Panc1 (cell line): ENCODE measurements around the gene C1orf226. TPM values are rescaled to one million over a fixed set of nuclear protein-coding genes. Genes with fewer than 3 reads are reported as not detected.

ENCODE experiments used
- ATAC-seq: fragments of 200-7000 bp; cut with Tn5 transposase; 2 replicates; pipeline ENCODE4 v1.9.1; 2020; ENCODE audit warnings: mild to moderate bottlenecking, moderate library complexity
- BruUV-seq: library from RNA; stranded (reverse); fragments of 400-500 nt; replicated peaks from 2 replicates; lab custom pipeline; 2021; lab: Mats Ljungman, UMichigan
- CTCF ChIA-PET: fragments of 300-600 bp; sonication (Branson Sonifier 250); formaldehyde crosslinking; loops from one replicate; lab custom pipeline; 2022; ENCODE audit warnings: antibody characterized with exemption; lab: Charles Lee
- POLR2A ChIA-PET: fragments of 300-600 bp; sonication (Branson Sonifier 250); formaldehyde crosslinking; loops from one replicate; lab custom pipeline; 2022; ENCODE audit warnings: antibody characterized with exemption; lab: Charles Lee
- DNase-seq: peaks from one replicate; pipeline ENCODE4 v3.0.0-alpha.2; 2010; ENCODE audit warnings: low read depth, low spot score
- H3K27ac ChIP-seq: 2 replicates; pipeline ENCODE4 v1.5.1; 2011; ENCODE audit warnings: mild to moderate bottlenecking, low read length, inconsistent platforms
- H3K27me3 ChIP-seq: fragments of 200-500 bp; sonication (Bioruptor generic); 2 replicates; pipeline ENCODE4 v1.6.0; 2014; ENCODE audit warnings: low read length, inconsistent platforms; ENCODE audit not compliant: control insufficient read depth, insufficient read depth
- H3K36me3 ChIP-seq: fragments of 200-500 bp; sonication (Bioruptor generic); 2 replicates; pipeline ENCODE4 v1.5.1; 2014; ENCODE audit warnings: inconsistent platforms, mild to moderate bottlenecking, low read length, moderate library complexity; ENCODE audit not compliant: control insufficient read depth, insufficient read depth
- H3K4me1 ChIP-seq: 2 replicates; pipeline ENCODE4 v1.5.1; 2011; ENCODE audit warnings: inconsistent platforms, mild to moderate bottlenecking, low read length, moderate library complexity; ENCODE audit not compliant: control insufficient read depth, insufficient read depth
- H3K4me3 ChIP-seq, 2 experiments: 2 replicates each; pipeline ENCODE4 v1.5.1; 2011 to 2012; ENCODE audit warnings: low read depth in 2 of 2, low read length in 2 of 2, mild to moderate bottlenecking in 2 of 2, inconsistent platforms in 1 of 2, moderate library complexity in 1 of 2
- H3K9me3 ChIP-seq: fragments of 200-500 bp; sonication (Bioruptor generic); 2 replicates; pipeline ENCODE4 v1.5.1; 2014; ENCODE audit warnings: low read depth, mild to moderate bottlenecking, inconsistent platforms, low read length, moderate library complexity; ENCODE audit not compliant: control insufficient read depth, insufficient read depth
- POLR2AphosphoS5 ChIP-seq: IDR thresholded peaks from 2 replicates; pipeline ENCODE4 v1.6.1; 2012; ENCODE audit warnings: mild to moderate bottlenecking, low read depth, low read length, moderate library complexity
- SIN3A ChIP-seq: IDR thresholded peaks from 2 replicates; pipeline ENCODE4 v1.6.1; 2012; ENCODE audit warnings: low read depth, mild to moderate bottlenecking, low read length, moderate library complexity, borderline replicate concordance; ENCODE audit not compliant: insufficient read depth
- TCF7L2 ChIP-seq: IDR thresholded peaks from 2 replicates; pipeline ENCODE4 v1.6.1; 2011; ENCODE audit warnings: mild to moderate bottlenecking, low read depth, low read length, inconsistent platforms
- in situ Hi-C: cut with HindIII; loops from 2 replicates; pipeline ENCODE4 v1.10.0; 2016; ENCODE audit warnings: low sequenced_read_pairs, low pct_unique_long_range_greater_than_20kb
- intact Hi-C: fragments of 100-400 bp; cut with micrococcal nuclease; formaldehyde crosslinking; loops from one replicate; pipeline ENCODE4 v1.10.0; 2022; ENCODE audit not compliant: unreplicated experiment
- total RNA-seq: library from RNA; stranded (reverse); gene quantifications from one replicate; pipeline ENCODE4 v1.2.1, GENCODE V29; 2021; ENCODE audit not compliant: unreplicated experiment
- TF ChIP-seq, protein P1 (sequence below), 2 experiments: IDR thresholded peaks; 2 replicates each; pipeline ENCODE4 v1.6.1; 2011 to 2012; ENCODE audit warnings: low read depth in 2 of 2, control low read depth in 1 of 2, low read length in 1 of 2, mild to moderate bottlenecking in 1 of 2, moderate library complexity in 1 of 2; ENCODE audit not compliant: insufficient read depth in 1 of 2
- TF ChIP-seq, protein P2 (sequence below): fragments of 450-650 bp; IDR thresholded peaks from 2 replicates; pipeline ENCODE4 v1.5.1; 2017; ENCODE audit warnings: mild to moderate bottlenecking

The C1orf226 gene
- total RNA-seq, 1 experiment from 2014 or later: 38.4 TPM

DNA sequence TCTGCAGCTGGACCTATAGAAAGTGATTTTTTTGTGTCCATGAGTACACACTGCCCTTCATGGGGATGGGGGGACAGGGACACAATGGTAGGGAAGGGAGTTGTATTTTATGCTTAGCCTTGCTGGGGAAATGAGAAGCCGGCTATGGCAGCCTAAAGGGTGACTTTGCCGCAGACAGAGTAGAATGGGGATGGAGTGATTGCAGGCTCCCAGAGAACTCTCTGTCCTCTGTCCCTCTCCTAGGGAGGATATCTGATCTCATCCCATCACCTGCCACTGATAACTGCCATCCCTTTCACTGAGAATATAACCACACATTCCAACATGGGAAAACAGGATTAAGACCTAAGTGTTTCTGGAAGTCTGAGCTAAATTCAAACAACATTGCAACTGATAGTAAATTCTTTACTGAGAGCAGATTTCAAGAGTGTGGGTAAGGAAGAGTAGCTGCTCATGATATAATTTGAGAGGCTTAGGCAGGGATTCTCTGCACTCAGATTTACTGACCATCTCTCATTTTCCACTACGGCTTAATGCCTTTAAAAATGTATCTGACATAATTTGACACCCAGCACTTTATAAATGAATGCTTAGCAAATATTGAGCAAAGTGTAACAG is 16.5 kb downstream of the C1orf226 start:
- intact Hi-C loops (loop anchor here (10.0 kb wide), 1 partner anchor 633 kb away; the partner anchor contains the start of gene ATF6), in situ Hi-C loops (no loop called here)
- TF ChIP-seq, protein P1, sequence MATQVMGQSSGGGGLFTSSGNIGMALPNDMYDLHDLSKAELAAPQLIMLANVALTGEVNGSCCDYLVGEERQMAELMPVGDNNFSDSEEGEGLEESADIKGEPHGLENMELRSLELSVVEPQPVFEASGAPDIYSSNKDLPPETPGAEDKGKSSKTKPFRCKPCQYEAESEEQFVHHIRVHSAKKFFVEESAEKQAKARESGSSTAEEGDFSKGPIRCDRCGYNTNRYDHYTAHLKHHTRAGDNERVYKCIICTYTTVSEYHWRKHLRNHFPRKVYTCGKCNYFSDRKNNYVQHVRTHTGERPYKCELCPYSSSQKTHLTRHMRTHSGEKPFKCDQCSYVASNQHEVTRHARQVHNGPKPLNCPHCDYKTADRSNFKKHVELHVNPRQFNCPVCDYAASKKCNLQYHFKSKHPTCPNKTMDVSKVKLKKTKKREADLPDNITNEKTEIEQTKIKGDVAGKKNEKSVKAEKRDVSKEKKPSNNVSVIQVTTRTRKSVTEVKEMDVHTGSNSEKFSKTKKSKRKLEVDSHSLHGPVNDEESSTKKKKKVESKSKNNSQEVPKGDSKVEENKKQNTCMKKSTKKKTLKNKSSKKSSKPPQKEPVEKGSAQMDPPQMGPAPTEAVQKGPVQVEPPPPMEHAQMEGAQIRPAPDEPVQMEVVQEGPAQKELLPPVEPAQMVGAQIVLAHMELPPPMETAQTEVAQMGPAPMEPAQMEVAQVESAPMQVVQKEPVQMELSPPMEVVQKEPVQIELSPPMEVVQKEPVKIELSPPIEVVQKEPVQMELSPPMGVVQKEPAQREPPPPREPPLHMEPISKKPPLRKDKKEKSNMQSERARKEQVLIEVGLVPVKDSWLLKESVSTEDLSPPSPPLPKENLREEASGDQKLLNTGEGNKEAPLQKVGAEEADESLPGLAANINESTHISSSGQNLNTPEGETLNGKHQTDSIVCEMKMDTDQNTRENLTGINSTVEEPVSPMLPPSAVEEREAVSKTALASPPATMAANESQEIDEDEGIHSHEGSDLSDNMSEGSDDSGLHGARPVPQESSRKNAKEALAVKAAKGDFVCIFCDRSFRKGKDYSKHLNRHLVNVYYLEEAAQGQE (IDR thresholded peaks at IDR 0.05; ENCODE audit: insufficient read depth in 1 of 2, low read depth in 2 of 2, low read length in 1 of 2): no peak
- TF ChIP-seq TCF7L2 (no peak), POLR2AphosphoS5 (no peak), SIN3A (no peak)
- TF ChIP-seq, protein P2, sequence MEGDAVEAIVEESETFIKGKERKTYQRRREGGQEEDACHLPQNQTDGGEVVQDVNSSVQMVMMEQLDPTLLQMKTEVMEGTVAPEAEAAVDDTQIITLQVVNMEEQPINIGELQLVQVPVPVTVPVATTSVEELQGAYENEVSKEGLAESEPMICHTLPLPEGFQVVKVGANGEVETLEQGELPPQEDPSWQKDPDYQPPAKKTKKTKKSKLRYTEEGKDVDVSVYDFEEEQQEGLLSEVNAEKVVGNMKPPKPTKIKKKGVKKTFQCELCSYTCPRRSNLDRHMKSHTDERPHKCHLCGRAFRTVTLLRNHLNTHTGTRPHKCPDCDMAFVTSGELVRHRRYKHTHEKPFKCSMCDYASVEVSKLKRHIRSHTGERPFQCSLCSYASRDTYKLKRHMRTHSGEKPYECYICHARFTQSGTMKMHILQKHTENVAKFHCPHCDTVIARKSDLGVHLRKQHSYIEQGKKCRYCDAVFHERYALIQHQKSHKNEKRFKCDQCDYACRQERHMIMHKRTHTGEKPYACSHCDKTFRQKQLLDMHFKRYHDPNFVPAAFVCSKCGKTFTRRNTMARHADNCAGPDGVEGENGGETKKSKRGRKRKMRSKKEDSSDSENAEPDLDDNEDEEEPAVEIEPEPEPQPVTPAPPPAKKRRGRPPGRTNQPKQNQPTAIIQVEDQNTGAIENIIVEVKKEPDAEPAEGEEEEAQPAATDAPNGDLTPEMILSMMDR: no peak
- Histone ChIP-seq H3K36me3 (no peaks in the 10 kb centered on the region), H3K27ac (no peak overlapping the region), H3K27me3 (peaks cover 8% of the 10 kb centered on the region; the same call in 1 of the 2 replicates), H3K4me1 (no peaks in the 10 kb centered on the region), H3K4me3 (no peak overlapping the region), H3K9me3 (no peaks in the 10 kb centered on the region)
- CTCF ChIA-PET: no interaction called here
- no TSS peak for BruUV-seq
- DNase-seq (no peak), ATAC-seq (no peak)
- POLR2A ChIA-PET: no interaction called here

DNA sequence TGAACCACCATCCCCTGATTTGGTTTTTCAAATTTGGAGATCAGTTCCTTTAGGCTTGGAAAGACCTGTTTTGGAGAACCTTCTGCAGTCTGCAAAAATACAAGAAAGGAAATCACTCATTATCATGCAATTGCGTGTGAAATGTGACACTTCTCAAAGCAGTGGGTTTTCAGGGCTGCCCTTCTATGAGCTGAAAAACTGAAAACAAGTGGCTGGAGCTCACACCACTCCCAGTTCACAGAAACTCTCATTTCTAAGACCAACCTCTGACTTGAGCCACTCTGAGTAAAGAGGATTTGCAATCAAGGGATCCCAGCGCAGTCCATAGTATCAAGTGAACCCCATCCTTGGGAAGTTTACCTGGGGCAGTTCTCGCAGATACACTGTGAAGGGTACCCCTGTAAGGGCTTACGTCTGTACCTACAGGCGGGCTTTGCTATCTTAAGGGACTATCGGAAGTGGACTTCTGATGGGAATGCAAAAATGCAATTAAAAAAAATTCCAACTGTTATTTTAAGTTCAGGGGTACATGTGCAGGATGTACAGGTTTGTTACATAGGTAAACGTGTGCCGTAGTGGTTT is 17.6 kb downstream of the C1orf226 start:
- no peak for TF ChIP-seq TCF7L2
- TF ChIP-seq, protein P2: no peak
- TF ChIP-seq, protein P1 (IDR thresholded peaks at IDR 0.05; ENCODE audit: insufficient read depth in 1 of 2, low read depth in 2 of 2, low read length in 1 of 2): no peak
- TF ChIP-seq POLR2AphosphoS5: no peak
- no peak for TF ChIP-seq SIN3A
- BruUV-seq: no TSS peak
- Histone ChIP-seq H3K36me3 (no peaks in the 10 kb centered on the region), H3K27ac (no peak overlapping the region), H3K9me3 (no peaks in the 10 kb centered on the region), H3K4me3 (no peak overlapping the region), H3K27me3 (peaks cover 8% of the 10 kb centered on the region; the same call in 1 of the 2 replicates), H3K4me1 (no peaks in the 10 kb centered on the region)
- ChIA-PET CTCF (no interaction called here), POLR2A (no interaction called here)
- in situ Hi-C loops (no loop called here), intact Hi-C loops (loop anchor here (10.0 kb wide), 1 partner anchor 634 kb away; the partner anchor contains the start of gene ATF6)
- no peak for ATAC-seq
- DNase-seq: no peak
